ENCODE data around the gene HIP1.
A peak's percentile ranks its signal among the peaks of the same experiment; 100 is the strongest.
"Not testable (repeated sequence)": the region's sequence is repeated elsewhere in the genome, so short reads cannot be mapped to it uniquely, and the experiment has no call there.

HIP1 gene

DNA sequence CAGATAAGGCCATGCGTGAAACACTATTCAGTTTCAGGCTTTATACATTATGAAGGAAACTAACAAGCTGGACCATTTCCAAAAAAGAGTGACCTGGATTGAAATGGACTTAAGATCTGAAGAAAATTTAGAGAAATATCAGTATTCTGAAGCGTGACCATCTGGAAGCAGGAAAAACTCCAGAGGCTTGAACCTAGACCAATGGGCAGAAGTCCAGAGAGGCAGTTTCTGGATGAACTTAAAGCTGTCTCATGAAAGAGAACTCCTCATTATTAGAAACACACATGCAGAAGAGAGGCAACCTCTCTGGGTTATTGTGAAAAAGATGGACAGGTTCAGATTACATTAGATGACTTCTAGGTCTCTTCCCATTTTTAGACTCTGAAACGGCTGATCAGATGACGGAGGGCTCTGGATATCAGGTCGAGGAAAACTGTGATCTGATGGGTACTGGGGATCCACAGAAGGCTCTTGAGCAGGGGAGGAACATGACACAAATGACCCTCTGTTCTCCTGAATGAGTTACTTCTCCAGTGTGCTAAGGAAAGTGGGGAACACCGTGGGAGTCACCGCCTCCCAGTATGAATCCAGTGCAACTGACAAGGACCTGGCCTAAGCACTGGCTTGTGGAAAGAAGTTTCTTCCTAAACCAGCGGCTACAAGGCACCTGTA lies 130.2 kb downstream of the HIP1 start:
- DNase-seq: no peak

DNA sequence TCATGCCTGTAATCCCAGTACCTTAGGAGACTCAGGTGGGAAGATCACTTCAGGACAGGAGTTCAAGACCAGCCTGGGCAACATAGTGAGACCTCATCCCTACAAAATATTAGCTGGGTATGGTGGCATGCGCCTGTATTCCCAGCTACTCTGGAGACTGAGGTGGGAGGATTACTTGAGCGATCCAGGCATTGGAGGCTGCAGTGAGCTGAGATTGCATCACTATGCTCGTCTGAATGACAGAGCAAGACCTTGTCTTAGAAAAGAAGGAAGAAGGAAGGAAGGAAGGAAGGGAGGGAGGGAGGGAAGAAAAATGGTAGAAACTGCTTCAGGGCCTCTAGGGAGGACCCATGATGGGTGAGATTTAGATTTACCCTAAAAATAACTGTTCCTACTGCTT lies 134.3 kb downstream of the HIP1 start:
- DNase-seq: no peak

DNA sequence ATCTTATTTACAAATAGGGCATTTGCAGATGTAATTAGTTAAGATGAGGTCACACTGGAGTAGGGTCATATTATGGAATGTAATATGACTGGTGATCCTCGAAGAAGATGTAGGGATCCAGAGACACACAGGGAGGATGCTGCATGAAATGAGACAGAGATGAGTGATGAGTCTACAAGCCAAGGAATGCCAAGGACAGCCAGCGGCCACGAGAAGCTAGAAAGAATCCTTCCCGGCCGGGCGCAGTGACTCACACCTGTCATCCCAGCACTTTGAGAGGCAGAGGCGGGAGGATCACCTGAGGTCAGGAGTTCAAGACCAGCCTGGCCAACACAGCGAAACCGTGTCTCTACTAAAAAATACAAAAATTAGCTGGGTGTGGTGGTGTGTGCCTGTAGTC lies 135.9 kb downstream of the HIP1 start:
- DNase-seq: not testable (repeated sequence)

DNA sequence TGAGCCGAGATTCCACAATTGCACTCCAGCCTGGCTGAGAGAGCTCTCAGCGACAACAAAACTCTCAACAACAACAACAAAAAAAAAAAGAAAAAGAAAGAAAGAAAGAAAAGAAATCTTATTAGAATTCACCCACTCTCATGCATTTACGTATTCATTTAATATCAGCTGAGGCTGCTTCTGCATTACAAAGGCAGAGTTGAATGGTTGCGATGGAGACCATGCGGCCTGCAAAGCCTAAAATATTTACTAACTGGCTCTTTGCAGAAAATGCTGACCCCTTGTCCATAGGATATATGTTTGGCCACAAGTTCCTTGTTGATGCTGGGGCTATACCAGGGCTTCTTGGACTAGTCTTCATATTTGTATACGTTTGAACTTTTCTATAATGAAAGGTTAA lies 137.2 kb downstream of the HIP1 start:
- DNase-seq: no peak

DNA sequence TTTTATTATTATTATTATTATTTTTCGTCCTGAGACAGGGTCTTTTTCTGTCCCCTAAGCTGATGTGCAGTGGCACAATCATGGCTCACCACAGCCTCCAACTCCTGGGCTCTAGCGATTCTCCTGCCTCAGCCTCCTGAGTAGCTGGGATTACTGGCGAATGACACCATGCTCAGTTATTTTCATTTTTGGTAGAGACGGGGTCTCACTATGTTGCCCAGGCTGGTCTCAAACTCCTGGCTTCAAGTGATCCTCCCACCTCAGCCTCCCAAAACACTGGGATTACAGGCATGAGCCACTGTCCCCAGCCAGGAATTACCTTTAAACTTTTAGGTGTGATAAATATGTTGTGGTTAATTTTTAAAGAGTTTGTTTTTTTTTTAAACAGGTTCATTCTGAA lies 138.0 kb downstream of the HIP1 start:
- DNase-seq: not testable (repeated sequence)

DNA sequence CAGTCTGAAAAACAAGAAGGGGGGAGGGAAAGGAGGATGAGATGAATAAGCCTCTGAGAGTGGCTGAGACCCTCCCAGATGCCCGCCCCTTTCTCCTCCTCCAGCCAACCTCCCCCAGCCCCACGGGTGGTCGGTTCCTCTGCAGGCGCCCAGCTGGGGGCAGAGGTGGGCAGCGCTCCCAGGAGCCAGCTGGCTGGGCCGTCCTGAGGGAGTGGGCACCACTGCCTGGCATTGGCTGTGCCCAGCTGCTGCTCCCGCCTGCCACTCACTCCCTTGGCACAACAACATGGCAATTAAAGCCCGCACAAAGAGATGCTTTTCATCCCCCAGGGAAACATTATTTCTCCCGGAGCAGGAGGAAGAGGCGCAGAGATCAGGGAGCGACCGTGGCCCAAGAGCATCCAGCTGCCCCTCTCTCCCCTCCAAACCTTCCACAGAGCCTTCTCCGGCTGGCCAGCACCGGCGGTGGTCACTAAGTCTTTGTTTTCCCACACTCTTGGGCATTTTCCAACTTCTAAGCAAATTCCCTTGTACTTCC lies 139.4 kb downstream of the HIP1 start:
- no peak for DNase-seq

DNA sequence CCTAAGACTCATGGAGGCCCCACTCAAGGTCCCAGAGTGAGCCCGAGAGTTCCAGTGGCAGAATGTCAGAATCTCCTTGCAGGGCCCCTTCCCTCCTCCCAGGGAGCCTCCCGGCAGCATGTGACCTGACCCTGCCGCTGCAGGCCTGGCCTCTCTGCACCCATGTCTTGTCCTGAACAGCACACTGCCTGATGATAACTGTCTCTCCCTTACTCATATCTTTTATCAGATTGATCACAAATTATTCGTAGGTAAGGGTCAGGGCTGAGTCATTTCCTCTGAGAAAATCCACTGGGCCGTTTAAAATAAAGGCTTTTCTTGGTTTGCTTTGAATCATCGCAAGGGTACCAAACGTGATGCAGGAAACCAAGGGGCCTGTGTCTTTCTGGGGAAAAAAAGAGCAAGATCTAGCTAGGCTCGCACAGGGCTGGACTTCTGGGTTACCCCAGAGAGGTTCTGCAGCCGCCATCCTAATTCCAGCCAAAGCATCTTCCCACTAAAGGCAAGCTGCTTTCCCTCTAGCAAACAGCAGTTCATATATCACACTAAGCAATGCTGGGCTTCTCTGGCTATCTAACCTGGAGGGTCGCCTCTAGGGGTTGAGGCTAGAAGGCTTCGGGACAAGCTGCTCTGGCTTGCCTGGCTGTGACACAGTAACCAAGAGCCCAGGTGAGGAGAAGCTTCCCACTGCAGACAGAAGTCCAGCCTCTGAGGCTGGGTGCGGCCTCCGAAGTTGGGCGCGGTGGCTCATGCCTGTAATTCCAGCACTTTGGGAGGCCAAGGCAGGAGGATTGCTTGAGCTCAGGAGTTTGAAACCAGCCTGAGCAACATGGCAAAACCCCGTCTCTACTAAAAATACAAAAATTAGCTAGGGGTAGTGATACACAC lies 141.8 kb downstream of the HIP1 start:
- DNase-seq: no peak

DNA sequence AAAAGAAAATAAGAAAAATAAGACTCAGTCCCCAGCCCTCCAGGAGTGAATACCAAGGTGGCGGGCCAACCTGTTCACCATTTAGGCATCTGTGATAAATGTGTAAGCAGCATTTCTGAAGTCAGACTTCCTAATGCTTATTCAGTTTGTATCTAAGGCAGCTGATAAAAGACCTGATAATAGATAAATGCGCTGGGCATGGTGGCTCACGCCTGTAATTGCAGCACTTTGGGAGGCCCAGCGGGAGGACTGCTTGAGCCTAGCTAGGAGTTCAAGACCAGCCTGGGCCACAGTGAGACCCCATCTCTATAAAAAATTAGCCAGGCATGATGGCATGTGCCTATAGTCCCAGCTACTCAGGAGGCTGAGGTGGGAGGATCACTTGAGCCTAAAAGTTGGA lies 143.0 kb downstream of the HIP1 start:
- no peak for DNase-seq

DNA sequence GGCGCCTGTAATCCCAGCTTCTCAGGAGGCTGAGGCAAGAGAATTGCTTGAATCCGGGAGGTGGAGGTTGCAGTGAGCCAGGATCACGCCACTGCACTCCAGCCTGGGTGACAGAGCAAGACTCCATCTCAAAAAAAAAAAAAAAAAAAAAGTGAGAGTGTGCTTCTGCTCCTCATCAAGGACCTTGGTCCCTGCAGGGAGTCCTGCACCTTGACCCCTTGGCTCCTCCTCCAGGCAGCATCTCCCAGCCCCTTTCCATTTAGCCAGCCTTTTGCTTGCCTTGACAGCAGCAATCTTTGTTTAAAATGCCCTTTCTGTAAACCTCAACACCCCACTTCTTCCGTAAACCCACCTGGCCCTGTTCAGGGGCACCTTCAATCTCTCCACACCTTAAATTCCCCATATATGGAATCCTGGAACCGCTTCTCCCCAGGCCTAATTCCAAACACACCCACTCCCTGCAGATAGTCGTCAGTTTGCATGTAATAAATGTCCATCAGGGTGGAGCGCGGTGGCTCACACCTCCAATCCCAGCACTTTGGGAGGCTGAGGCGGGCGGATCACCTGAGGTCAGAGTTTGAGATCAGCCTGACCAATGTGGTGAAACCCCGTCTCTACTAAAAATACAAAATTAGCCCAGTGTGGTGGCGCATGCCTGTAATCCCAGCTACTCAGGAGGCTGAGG lies 145.1 kb downstream of the HIP1 start:
- DNase-seq: not testable (repeated sequence)

- no peak for DNase-seq
Measured at GRCh38 chr7:75591467-75592255, 147.1 kb downstream of the HIP1 start.

DNA sequence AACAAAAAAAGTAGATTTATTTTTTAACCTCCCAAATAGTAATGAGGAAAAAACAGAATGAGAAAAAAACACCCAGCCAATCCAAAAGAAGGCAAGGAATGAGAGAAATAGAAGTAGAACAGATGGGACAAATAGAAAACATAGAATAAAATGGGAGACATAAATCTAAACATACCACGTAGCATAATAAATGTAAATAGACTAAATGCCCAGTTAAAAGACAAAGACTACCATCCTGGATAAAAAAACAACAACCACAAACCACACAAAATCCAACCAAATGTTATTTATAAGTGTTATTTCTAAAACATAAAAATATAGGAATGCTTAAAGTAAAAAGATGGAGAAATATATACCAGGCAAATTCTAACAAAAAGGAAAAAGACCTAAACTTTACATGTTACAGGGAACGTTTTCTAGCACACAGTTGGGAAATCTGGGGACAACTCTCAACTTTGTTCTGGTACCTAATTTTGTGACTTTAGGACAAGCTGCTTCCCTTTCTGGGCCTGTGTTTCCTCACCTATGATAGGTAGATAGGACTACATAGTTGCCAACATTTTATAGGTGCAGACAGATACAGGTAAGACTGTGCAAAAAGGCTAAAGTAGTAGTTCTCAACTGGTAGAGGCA lies 148.3 kb downstream of the HIP1 start:
- no peak for DNase-seq

GRCh38 chr7:75584354-75584753 lies 154.4 kb downstream of the HIP1 start:
- DNase-seq: no peak

- DNase-seq: no peak
Measured at GRCh38 chr7:75583255-75583654, 155.5 kb downstream of the HIP1 start.

- DNase-seq: no peak
Measured at GRCh38 chr7:75579899-75580298, 158.8 kb downstream of the HIP1 start.

GRCh38 chr7:75578081-75578480 lies 160.7 kb downstream of the HIP1 start:
- no peak for DNase-seq

DNA sequence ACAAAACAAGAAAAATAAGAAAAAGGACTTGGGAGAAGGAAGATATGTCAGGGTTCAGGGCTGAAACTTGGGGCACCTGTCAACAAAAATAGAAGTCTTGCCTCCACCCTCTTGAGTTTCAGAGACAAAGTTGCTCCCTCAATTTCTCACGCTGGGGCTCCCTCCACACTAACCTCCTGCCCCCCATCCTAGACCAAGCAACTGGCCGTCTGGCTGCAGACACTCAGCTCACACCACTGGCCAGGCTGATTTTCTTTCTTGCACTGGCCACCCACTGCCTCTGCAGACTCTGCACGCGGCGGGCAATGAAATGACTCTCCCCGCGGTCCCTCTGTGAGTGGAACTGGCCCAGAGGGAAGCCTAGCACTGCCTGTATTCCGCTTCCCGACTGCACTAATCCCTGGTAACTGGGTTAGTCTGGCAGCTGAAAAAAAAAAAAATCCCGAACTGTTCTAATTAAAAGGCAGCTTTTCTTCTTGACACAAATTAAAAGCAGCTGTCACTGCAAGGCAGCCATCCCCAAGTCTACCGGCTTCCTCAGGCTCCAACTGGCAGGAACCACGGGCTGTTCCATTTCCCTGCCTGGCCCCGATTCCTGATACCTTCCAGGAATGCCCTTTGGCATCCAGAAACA lies 163.1 kb downstream of the HIP1 start:
- no peak for DNase-seq

GRCh38 chr7:75573477-75574019 lies 165.2 kb downstream of the HIP1 start:
- DNase-seq: no peak

DNA sequence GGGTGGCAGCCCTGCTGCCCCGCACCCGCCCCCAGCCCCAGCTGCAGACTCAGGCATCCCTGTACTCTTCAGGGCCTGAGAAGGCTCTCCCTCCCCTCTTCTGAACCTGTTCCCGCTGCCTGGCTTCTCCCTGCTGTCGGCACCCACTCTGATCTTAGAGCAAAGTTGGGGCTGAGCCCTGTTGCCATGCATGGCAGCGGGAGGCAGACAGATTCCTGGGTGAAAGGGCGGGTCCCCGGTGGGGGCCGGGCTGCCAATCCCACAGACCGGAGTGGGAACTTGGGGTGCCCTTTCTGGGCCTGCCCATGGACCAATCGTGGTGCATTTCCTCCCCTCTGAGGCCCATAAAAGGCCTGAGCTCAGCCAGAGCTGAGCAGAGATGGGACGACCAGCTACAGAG lies 165.9 kb downstream of the HIP1 start:
- DNase-seq: no peak

GRCh38 chr7:75572396-75572795 lies 166.3 kb downstream of the HIP1 start:
- DNase-seq: no peak

GRCh38 chr7:75571209-75571608 lies 167.5 kb downstream of the HIP1 start:
- no peak for DNase-seq

DNA sequence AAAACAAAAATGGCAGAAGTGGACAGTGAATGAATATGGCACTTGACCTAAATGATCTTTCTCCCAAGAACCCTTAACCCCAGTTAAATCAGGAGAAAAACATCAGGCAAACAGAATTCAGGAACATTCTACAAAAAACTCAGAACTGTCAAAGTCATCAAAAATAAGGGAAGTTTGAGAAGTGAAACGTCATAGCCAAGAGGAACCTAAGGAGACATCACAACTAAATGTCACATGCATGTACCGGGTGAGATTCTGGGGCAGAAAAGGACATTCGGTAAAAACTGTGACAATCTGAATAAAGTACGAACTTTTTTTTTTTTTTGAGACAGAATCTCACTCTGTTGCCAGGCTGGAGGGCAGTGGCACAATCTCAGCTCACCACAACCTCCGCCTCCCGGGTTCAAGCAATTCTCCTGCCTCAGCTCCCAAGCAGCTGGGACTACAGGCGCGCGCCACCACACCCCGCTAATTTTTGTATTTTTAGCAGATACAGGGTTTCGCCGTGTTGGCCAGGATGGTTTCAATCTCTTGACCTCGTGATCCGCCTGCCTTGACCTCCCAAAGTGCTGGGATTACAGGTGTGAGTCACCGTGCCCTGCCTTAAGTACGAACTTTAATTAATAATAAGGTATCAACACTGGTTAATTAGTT lies 169.0 kb downstream of the HIP1 start:
- DNase-seq: peak; percentile 55
